IMR-90 (cell line): ENCODE data around the gene FAM193A. TPM values are rescaled to one million over a fixed set of nuclear protein-coding genes. Genes with fewer than 3 reads are reported as not detected.

Experiments used
- ATAC-seq: fragments of 200-7000 bp; cut with Tn5 transposase; 2 replicates; pipeline ENCODE4 v1.9.1; 2020; ENCODE audit warnings: low read depth, mild to moderate bottlenecking, moderate library complexity
- BruUV-seq: library from RNA; stranded (reverse); fragments of 400-500 nt; replicated peaks from 2 replicates; lab custom pipeline; 2021; lab: Mats Ljungman, UMichigan
- CTCF ChIA-PET: fragments of 300-600 bp; formaldehyde crosslinking; extraction: SDS; loops from one replicate; lab custom pipeline; 2021; ENCODE audit warnings: antibody characterized with exemption; lab: Yijun Ruan, JAX
- POLR2A ChIA-PET: fragments of 300-600 bp; sonication (Branson Sonifier 250); formaldehyde crosslinking; loops from one replicate; lab custom pipeline; 2022; ENCODE audit warnings: antibody characterized with exemption; ENCODE audit not compliant: unreplicated experiment; lab: Charles Lee
- DNase-seq: peaks from one replicate; pipeline ENCODE4 v3.0.0; 2013
- H2AFZ ChIP-seq: replicated peaks from 2 replicates; pipeline ENCODE3; 2013; ENCODE audit warnings: low read length, mild to moderate bottlenecking; ENCODE audit not compliant: poor library complexity
- H2AK5ac ChIP-seq: 2 replicates; pipeline ENCODE4 v1.6.1; 2013; ENCODE audit warnings: low read depth, low read length, inconsistent platforms
- H2AK9ac ChIP-seq: replicated peaks from 2 replicates; pipeline ENCODE3; 2013; ENCODE audit warnings: mild to moderate bottlenecking, low read depth, low read length, moderate library complexity; ENCODE audit not compliant: poor library complexity
- H2BK120ac ChIP-seq: 2 replicates; pipeline ENCODE4 v1.6.1; 2013; ENCODE audit warnings: low read depth, low read length, inconsistent platforms
- H2BK15ac ChIP-seq: 3 replicates; pipeline ENCODE4 v1.6.1; 2013; ENCODE audit warnings: low read depth, low read length, inconsistent platforms
- H2BK20ac ChIP-seq: 2 replicates; pipeline ENCODE4 v1.6.1; 2013; ENCODE audit warnings: low read depth, mild to moderate bottlenecking, inconsistent platforms, low read length, moderate library complexity
- H2BK5ac ChIP-seq: 2 replicates; pipeline ENCODE4 v1.6.1; 2013; ENCODE audit warnings: mild to moderate bottlenecking, low read depth, low read length, inconsistent platforms; ENCODE audit not compliant: poor library complexity, severe bottlenecking
- H3K14ac ChIP-seq: replicated peaks from 2 replicates; pipeline ENCODE4 v1.6.1; 2013; ENCODE audit warnings: low read depth, low read length, inconsistent platforms
- H3K18ac ChIP-seq: 2 replicates; pipeline ENCODE4 v1.6.1; 2013; ENCODE audit warnings: low read depth, low read length, control low read depth
- H3K23ac ChIP-seq: 2 replicates; pipeline ENCODE4 v1.6.1; 2013; ENCODE audit warnings: low read depth, low read length, inconsistent platforms
- H3K27ac ChIP-seq: 2 replicates; pipeline ENCODE4 v1.5.1; 2013; ENCODE audit warnings: mild to moderate bottlenecking, control low read depth, low read length; ENCODE audit not compliant: insufficient read depth
- H3K27me3 ChIP-seq: 2 replicates; pipeline ENCODE4 v1.6.1; 2013; ENCODE audit warnings: low read length; ENCODE audit not compliant: control insufficient read depth, insufficient read depth
- H3K36me3 ChIP-seq: 2 replicates; pipeline ENCODE4 v1.6.1; 2013; ENCODE audit warnings: low read length, mixed read lengths; ENCODE audit not compliant: control insufficient read depth, insufficient read depth
- H3K4ac ChIP-seq: 2 replicates; pipeline ENCODE4 v1.6.1; 2013; ENCODE audit warnings: low read depth, low read length, inconsistent platforms
- H3K4me1 ChIP-seq: 2 replicates; pipeline ENCODE4 v1.6.1; 2013; ENCODE audit warnings: low read length, mixed read lengths; ENCODE audit not compliant: control insufficient read depth, insufficient read depth
- H3K4me2 ChIP-seq: 2 replicates; pipeline ENCODE4 v1.6.1; 2013; ENCODE audit warnings: low read depth, mild to moderate bottlenecking, control low read depth, low read length, moderate library complexity
- H3K4me3 ChIP-seq: 2 replicates; pipeline ENCODE4 v1.5.1; 2013; ENCODE audit warnings: low read depth, mild to moderate bottlenecking, control low read depth, low read length, moderate library complexity; ENCODE audit not compliant: insufficient read depth
- H3K56ac ChIP-seq: 2 replicates; pipeline ENCODE4 v1.6.1; 2013; ENCODE audit warnings: low read length, inconsistent platforms; ENCODE audit not compliant: insufficient read depth; ENCODE audit errors: extremely low read depth
- H3K79me1 ChIP-seq, 2 experiments: 2 replicates each; pipeline ENCODE4 v1.6.1; 2013; ENCODE audit warnings: low read length in 2 of 2, inconsistent platforms in 1 of 2, low read depth in 1 of 2
- H3K9ac ChIP-seq: 2 replicates; pipeline ENCODE4 v1.6.1; 2013; ENCODE audit warnings: low read depth, low read length, control low read depth
- H3K9me1 ChIP-seq: 2 replicates; pipeline ENCODE4 v1.6.1; 2013; ENCODE audit warnings: low read length, inconsistent platforms; ENCODE audit not compliant: insufficient read depth
- H3K9me3 ChIP-seq: 2 replicates; pipeline ENCODE4 v1.6.1; 2013; ENCODE audit warnings: low read length; ENCODE audit not compliant: control insufficient read depth, insufficient read depth
- H4K20me1 ChIP-seq: 2 replicates; pipeline ENCODE4 v1.6.1; 2013; ENCODE audit warnings: low read length, inconsistent platforms; ENCODE audit not compliant: insufficient read depth
- H4K5ac ChIP-seq: 2 replicates; pipeline ENCODE4 v1.6.1; 2013; ENCODE audit warnings: mild to moderate bottlenecking, low read depth, low read length, control low read depth
- H4K8ac ChIP-seq, 2 experiments: 2 replicates each; pipeline ENCODE4 v1.6.1; 2013; ENCODE audit warnings: low read depth in 2 of 2, low read length in 2 of 2, control low read depth in 1 of 2, inconsistent platforms in 1 of 2
- H4K91ac ChIP-seq: 2 replicates; pipeline ENCODE4 v1.6.1; 2013; ENCODE audit warnings: low read depth, low read length, inconsistent platforms; ENCODE audit not compliant: insufficient read depth
- WGBS, 2 experiments: methylation state at CpG; one replicate each; pipeline versions ENCODE4 v1.1.5 to v1.1.7; 2013; ENCODE audit warnings: missing lambda C conversion rate in 2 of 2; ENCODE audit not compliant: insufficient read length in 1 of 2; ENCODE audit errors: extremely low coverage in 2 of 2; 5-methylcytosine and 5-hydroxymethylcytosine counted together
- dilution Hi-C: fragments of 300-500 bp; cut with HindIII; formaldehyde crosslinking; loops from one replicate; pipeline ENCODE4 v1.14.3; 2018; ENCODE audit warnings: low sequenced_read_pairs; ENCODE audit not compliant: unreplicated experiment
- in situ Hi-C: fragments of 300-500 bp; cut with MboI; formaldehyde crosslinking; loops from 3 replicates; pipeline ENCODE4 v1.14.3; 2019; ENCODE audit warnings: low sequenced_read_pairs, inconsistent platforms, mixed read lengths
- intact Hi-C: fragments of 100-400 bp; cut with micrococcal nuclease; formaldehyde crosslinking; loops from 2 replicates; pipeline ENCODE4 v1.10.0; 2022
- polyA plus RNA-seq, 3 experiments: library from polyadenylated mRNA; depleted of rRNA; stranded (reverse); fragments of >200 nt; gene quantifications; 2 replicates each; pipeline ENCODE4 v1.2.3, GENCODE V29; 2012; ENCODE audit warnings: low replicate concordance in 1 of 3
- total RNA-seq: library from RNA; depleted of rRNA; stranded (reverse); fragments of >200 nt; gene quantifications from 2 replicates; pipeline ENCODE4 v1.2.3, GENCODE V29; 2012
- TF ChIP-seq, protein P1 (sequence below): fragments of 150-350 bp; IDR thresholded peaks from 2 replicates; pipeline ENCODE4 v1.6.1; 2016; ENCODE audit warnings: low read depth, mild to moderate bottlenecking, low read length, moderate library complexity, borderline replicate concordance
- TF ChIP-seq, protein P2 (sequence below): conservative IDR thresholded peaks from 2 replicates; pipeline ENCODE4 v1.5.1; 2012; ENCODE audit warnings: mild to moderate bottlenecking, low read depth, low read length, improper control_type of control experiment

FAM193A gene
- total and polyA plus RNA-seq, 2 of the 4 experiments (the other 2 are of a cell fraction): 6.8 to 11.0 TPM

- TF ChIP-seq, protein P1, sequence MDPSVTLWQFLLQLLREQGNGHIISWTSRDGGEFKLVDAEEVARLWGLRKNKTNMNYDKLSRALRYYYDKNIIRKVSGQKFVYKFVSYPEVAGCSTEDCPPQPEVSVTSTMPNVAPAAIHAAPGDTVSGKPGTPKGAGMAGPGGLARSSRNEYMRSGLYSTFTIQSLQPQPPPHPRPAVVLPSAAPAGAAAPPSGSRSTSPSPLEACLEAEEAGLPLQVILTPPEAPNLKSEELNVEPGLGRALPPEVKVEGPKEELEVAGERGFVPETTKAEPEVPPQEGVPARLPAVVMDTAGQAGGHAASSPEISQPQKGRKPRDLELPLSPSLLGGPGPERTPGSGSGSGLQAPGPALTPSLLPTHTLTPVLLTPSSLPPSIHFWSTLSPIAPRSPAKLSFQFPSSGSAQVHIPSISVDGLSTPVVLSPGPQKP: no peak
- TF ChIP-seq, protein P2, sequence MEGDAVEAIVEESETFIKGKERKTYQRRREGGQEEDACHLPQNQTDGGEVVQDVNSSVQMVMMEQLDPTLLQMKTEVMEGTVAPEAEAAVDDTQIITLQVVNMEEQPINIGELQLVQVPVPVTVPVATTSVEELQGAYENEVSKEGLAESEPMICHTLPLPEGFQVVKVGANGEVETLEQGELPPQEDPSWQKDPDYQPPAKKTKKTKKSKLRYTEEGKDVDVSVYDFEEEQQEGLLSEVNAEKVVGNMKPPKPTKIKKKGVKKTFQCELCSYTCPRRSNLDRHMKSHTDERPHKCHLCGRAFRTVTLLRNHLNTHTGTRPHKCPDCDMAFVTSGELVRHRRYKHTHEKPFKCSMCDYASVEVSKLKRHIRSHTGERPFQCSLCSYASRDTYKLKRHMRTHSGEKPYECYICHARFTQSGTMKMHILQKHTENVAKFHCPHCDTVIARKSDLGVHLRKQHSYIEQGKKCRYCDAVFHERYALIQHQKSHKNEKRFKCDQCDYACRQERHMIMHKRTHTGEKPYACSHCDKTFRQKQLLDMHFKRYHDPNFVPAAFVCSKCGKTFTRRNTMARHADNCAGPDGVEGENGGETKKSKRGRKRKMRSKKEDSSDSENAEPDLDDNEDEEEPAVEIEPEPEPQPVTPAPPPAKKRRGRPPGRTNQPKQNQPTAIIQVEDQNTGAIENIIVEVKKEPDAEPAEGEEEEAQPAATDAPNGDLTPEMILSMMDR: no peak
- WGBS, 2 experiments: 99% methylated on average over 10 of the region's 11 CpGs; no CpG with 5 or more reads in 1 of the 2 experiments
- H3K4ac ChIP-seq: no peak overlapping the region
- no peaks in the 10 kb centered on the region for H3K9me3 ChIP-seq
- H2BK120ac ChIP-seq: no peak overlapping the region
- peaks cover 60% of the 10 kb centered on the region for H3K36me3 ChIP-seq
- dilution Hi-C loops (no loop called here), intact Hi-C loops (no loop called here), in situ Hi-C loops (no loop called here)
- no peak overlapping the region for H3K23ac ChIP-seq
- no peak overlapping the region for H2BK15ac ChIP-seq
- H3K4me2 ChIP-seq: no peak overlapping the region
- ChIA-PET CTCF (no interaction called here), POLR2A (no interaction called here)
- no peak overlapping the region for H2AK5ac ChIP-seq
- H2BK5ac ChIP-seq: no peak overlapping the region
- no peak overlapping the region for H2BK20ac ChIP-seq
- peaks cover 36 to 71% of the 10 kb centered on the region in 2 experiments for H3K79me1 ChIP-seq
- H3K27me3 ChIP-seq: no peaks in the 10 kb centered on the region
- no peak overlapping the region for H3K56ac ChIP-seq
- no peak overlapping the region for H3K18ac ChIP-seq
- no peak overlapping the region for H3K4me3 ChIP-seq
- no peak overlapping the region for H3K14ac ChIP-seq
- H3K9me1 ChIP-seq: peaks cover 28% of the 10 kb centered on the region
- H3K27ac ChIP-seq: no peak overlapping the region
- no peak for DNase-seq
- no peak overlapping the region for H2AK9ac ChIP-seq
- H4K91ac ChIP-seq: no peak overlapping the region
- no peak overlapping the region for H4K5ac ChIP-seq
- no peak for ATAC-seq
- no peak overlapping the region for H3K9ac ChIP-seq
- no TSS peak for BruUV-seq
- H4K8ac ChIP-seq: no peak overlapping the region
- H2AFZ ChIP-seq: no peak overlapping the region
- H4K20me1 ChIP-seq: peaks cover 5% of the 10 kb centered on the region; the same call in 1 of the 2 replicates
- no peaks in the 10 kb centered on the region for H3K4me1 ChIP-seq
Observed at GRCh38 chr4:2688281-2688680, 151.8 kb downstream of the FAM193A start.
